SKM-1 treated with dmso at 0.1 percent for 144 hours (cell line): ENCODE measurements around the gene HIP1R.
A peak's percentile ranks its signal among the peaks of the same experiment; 100 is the strongest.
"Not testable (repeated sequence)": the region's sequence is repeated elsewhere in the genome, so short reads cannot be mapped to it uniquely, and the experiment has no call there.

Experiments
- DNase-seq: peaks from one replicate; lab custom pipeline; 2025; ENCODE audit not compliant: unreplicated experiment; lab: John Stamatoyannopoulos, UW

HIP1R gene

GRCh38 chr12:122834921-122835749, at the start of gene HIP1R:
Gene HIP1R, plus strand, starts transcription at chr12:122835457. Its CDS starts 94 bp downstream, at chr12:122835551.
- no peak for DNase-seq

DNA sequence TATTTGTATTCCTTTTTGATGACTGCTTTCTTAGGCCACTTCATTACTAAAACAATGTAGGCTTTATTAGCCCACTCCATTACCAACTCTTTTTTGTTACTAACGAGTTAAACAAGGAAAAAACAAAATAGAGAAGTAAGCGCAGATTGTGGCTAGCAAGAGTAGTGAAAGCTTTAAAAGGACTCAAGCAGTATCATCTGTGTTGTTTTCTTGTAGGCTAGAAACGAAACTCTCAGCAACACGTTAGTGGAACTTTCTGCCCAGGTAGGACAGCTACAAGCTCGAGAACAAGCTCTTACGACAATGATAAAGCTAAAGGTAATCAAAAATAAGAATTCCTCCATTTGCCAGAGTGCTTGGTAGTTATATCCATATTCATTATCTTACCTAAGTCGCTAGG, 49.8 kb upstream of the HIP1R start:
- DNase-seq = no peak

GRCh38 chr12:122788387-122788786, 46.9 kb upstream of the HIP1R start:
- DNase-seq = no peak

GRCh38 chr12:122789637-122790036, 45.6 kb upstream of the HIP1R start:
- no peak for DNase-seq

GRCh38 chr12:122790393-122791075, 44.7 kb upstream of the HIP1R start:
- DNase-seq = no peak

GRCh38 chr12:122793685-122794106, 41.6 kb upstream of the HIP1R start:
- DNase-seq = peak; percentile 12

DNA sequence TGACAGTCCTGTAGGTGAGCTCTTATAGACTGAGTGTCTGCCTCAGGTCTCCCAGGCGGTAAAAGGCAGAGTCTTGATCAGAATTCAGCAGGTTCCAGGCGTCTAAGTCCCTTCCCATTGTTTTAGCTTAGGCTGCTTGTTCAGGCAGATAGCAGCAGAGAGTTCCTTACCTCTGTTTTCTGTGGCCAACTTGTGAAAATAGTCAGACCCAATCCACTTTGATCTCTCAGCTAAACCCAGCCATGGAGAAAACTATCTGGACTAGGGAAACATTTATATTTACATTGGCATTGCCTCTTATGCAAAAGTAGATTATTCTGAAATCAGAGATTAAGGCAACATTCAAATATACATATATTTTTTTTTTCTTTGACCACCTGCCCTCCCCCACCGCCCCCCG, 39.5 kb upstream of the HIP1R start:
- DNase-seq = no peak

DNA sequence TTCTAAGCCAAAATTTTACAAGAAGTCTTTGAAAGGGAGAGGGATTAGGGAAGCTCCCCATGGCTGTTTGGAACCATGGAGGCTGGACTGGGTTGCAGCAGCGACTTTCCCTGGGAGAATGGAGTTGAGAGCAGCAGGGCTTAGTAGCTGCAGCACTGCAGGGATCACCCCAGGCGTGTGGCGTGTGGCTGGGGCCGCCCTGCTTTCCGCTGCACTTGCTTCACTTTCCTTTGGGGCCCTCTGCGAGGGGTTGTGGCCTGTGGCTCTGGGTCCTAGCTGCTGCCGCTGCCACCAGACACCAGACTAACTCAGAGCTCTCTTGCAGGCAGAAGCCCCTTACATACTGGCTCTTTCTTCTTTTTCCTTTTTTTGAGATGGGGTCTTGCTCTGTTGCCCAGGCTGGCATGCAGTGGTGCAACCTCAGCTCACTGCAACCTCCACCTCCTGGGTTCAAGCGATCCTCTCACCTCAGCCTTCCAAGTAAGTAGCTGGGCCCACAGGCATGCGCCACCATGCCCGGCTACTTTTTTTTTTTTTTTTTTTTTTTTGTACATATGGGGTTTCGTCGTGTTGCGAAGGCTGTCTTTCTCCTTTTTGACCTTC, 35.5 kb upstream of the HIP1R start:
- peak; percentile 64 for DNase-seq

DNA sequence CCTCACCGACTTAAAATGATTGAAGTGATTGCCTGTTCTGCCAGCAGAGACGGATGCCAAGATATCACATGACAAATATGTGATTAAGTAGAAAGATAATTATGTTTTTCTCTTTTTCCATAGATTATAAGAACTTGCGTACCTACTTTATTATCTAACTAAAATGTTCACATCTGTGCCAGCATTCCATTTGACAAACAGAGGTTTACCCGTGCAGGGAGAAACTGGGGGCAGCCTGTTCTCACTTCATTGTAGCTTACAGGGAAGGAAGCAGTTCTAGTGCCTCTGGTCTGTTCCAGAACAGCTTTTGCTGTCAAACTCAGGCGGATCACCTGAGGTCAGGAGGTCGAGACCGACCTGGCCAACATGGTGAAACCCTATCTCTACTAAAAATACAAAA, 31.3 kb upstream of the HIP1R start:
- DNase-seq = no peak

GRCh38 chr12:122804957-122805356, 30.3 kb upstream of the HIP1R start:
- DNase-seq = not testable (repeated sequence)

GRCh38 chr12:122807651-122808050, 27.6 kb upstream of the HIP1R start:
- no peak for DNase-seq

DNA sequence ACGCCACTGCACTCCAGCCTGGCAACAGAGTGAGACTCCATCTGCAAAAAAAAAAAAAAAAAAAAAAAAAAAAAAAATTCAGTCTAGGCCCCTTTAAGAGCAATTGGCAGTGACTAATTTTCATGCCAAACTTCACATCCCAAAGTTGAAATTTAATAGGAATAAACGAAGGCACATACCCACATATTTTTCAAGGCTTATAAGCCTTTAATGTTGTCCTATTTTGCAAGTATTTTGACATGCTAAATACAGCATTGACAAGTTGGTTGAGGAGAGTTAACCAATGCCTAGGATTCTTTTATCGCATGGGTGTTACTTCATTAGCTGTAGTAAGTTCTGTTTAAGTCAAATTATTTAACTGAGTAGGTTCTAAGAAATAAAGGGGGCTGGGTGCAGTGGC, 23.5 kb upstream of the HIP1R start:
- no peak for DNase-seq

GRCh38 chr12:122813310-122813713, 21.9 kb upstream of the HIP1R start:
- peak; percentile 38 for DNase-seq

GRCh38 chr12:122819209-122819785, 16.0 kb upstream of the HIP1R start:
- no peak for DNase-seq

GRCh38 chr12:122820138-122820537, 15.1 kb upstream of the HIP1R start:
- no peak for DNase-seq

DNA sequence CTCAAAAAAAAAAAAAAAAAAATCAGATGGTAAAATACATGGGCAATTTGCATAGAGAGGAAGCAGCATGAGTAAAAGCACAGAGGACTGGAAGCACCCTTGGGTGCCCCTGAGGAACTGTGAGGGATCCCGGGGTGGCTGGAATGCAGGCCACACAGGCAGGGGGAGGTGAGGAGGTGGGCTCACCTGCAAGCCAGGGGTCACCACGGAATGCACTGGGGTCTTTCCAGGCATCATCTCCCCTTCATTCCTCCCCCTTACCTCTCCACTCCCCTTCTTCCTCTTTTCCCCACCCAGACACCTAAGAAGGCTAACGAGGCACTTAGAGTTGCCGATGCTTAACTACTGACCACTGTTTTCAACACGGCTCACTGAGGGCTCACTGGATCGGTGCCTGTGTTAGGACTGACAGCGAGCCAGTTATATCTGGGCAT, 14.4 kb upstream of the HIP1R start:
- DNase-seq = no peak

DNA sequence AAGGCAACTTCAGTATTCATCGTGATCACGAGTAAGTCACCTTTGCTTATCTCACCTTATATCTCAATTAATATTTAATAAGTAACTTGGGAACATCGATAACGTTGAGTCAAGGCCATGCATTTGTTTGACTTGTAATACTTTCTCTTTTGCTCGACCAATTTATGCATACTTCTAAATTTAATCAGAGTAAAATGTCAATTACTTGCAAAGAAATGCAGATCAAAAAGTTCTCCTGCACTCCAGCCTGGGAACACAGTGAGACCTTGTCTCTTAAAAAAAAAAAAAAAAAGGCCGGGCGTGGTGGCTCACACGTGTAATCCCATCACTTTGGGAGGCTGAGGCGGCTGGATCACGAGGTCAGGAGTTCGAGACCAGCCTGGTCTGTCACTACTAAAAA, 11.8 kb upstream of the HIP1R start:
- DNase-seq = no peak

DNA sequence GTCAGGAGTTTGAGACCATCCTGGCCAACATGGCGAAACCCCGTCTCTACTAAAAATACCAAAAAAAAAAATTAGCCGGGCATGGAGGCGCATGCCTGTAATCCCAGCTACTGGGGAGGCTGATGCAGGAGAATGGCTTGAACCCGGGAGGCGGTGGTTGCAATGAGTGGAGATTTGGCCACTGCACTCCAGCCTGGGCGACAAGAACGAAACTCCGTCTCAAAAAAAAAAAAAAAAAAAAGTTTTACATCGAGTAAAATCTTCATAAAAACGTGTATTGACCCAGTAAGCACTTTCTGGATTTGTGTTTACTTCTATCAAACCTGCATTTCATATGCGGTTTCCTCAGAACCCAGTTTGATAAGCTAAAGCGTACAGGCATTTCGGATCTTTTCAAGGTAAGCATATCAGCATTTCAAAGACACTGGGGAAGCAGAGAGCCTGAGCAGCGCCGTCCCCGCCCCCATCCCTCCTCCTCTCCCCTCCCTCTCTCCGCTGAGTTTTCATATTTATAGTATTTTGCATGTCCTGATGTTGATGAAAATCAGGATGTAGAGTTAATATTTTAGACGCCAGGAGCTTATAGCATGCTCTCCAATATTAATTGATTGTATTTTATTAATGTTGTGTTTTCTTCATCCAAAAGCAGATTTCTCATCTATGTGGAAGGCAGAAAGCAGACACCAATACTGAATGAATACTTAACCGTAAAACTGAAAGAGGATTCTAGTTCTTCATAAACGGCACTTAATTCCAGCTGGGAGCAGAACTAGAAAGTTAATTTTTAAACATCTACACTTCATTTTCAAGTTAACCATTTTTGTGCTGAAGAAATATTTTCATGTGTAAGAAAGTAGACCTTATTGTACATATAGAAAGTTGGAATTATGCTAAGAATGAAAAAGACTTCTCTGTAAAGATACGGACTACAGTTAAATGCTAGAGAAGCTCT, 9.2 kb upstream of the HIP1R start:
- DNase-seq = no peak

DNA sequence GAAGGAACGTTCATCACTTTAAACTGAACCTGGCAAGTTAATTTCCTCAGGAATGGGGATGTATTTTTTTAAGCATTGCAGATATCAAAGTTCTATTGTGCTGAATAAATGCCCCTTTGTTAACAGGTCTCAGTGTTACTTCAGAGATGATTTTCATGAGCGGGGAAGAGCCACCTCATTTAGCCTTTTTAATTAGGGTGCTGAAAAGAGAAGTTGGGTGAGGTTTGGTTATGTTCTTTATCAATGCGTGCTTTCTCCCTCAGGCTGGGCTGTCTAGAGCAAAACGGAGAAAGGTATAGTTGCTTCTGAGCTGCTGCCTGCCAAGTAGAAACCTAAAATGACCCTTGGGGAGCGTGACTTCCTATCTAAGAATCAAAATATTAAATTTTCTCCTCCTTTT, 8.0 kb upstream of the HIP1R start:
- DNase-seq = no peak

GRCh38 chr12:122830517-122831214, 4.6 kb upstream of the HIP1R start:
- no peak for DNase-seq
